HG02938 (cell line): ENCODE measurements around the gene CAPZB.

Experiments
- ATAC-seq: cut with Tn5 transposase; IDR thresholded peaks from one replicate; pipeline ENCODE4 v1.9.1; 2021; ENCODE audit warnings: mild to moderate bottlenecking, moderate library complexity; ENCODE audit not compliant: unreplicated experiment

CAPZB gene

DNA sequence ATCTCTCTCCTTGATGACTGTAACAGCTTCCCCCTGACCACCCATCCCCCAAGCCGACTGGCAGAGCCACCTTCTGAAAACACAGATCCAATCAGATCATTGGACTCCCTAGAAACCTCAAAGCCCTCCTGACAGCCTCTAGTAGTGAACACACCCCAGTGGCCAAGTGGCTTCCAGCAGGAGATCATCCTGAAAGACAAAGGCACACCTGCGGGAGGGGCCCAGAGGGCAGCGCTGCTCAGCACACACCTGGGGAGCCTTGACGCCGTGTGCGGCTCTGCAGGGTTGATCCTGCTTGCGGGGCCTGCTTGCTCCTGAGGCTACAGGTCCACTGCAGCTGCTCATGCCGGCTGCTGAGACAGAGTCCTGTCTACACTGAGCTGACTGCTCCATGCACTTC, 131.7 kb downstream of the CAPZB start:
- no peak for ATAC-seq

GRCh38 chr1:19352839-19353238, 132.5 kb downstream of the CAPZB start:
- ATAC-seq: no peak

GRCh38 chr1:19351873-19352272, 133.5 kb downstream of the CAPZB start:
- ATAC-seq: no peak

DNA sequence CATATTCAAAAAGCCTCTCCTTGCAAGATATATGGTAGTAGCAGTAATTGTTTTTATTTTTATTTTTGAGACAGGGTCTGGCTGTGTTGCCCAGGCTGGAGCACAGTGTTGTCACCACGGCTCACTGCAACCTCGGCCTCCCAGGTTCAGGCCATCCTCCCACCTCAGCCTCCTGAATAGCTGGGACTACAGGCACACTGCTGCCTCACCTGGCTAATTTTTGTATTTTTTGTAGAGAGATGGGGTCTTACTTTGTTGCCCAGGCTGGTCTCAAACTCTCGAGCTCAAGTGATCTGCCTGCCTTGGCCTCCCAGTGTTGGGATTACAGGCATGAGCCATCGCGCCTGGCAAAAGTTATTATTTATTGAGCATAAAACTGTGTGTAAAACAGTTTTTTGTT, 134.8 kb downstream of the CAPZB start:
- no peak for ATAC-seq

- ATAC-seq: no peak
Observed at GRCh38 chr1:19349999-19350398, 135.3 kb downstream of the CAPZB start.

DNA sequence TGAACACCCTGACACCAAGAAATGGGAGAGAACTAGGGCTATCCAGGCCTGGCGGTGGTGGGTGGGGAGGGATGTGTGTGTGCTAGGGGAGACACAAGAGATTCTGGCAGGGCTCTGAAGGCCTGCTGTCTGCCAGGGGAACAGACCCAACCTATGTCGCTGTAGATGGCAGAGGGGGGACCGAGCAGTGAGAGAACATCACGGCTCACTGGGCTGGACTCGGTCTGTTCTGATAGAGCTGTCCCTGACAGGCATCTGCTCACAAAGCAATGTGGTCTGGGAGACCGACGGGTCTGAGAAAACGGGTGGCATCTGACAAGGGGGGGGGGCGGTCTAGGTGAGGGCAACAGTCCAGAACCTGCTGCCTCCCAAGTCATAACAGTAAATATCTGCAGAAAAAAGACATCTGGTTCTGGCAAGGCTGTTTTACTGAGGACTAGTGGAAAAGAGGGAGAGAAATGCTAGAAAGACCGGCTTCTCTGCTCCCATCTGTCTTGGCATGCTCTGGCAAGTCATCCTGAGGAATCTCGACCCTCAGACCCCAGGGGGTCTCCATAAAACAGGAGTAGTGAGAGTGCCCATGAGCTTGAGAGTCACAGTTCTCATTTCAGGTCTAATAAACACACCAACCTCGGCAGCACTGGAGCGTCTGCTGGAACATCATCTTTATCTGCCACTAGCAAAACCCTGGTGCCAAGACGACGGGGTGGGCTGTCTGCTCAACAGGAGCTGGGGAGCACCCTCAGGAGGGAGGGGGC, 136.7 kb downstream of the CAPZB start:
- no peak for ATAC-seq

GRCh38 chr1:19347533-19348172, 137.7 kb downstream of the CAPZB start:
- ATAC-seq: no peak

GRCh38 chr1:19346026-19346425, 139.3 kb downstream of the CAPZB start:
- ATAC-seq: no peak

- no peak for ATAC-seq
Observed at GRCh38 chr1:19345391-19345790, 139.9 kb downstream of the CAPZB start.

DNA sequence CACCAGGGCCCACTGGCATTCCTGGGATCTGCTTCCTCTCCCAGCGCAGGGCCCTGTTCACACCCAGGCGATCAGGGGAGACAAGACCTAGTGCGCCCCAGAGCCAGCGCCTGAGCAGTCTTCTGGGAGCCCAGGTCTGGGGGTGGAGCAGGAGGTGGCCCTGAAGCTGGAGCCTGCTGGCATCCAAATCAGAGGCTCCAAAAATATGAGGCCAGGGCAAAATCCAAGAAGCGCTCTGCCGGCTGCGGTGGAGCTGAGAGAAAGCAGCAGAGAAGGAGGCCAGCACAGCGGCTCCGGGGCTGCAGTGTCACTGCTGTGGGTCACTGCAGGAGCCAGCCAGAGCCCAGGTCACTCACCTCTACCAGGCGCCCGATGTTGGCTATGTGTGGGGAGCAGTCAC, 140.5 kb downstream of the CAPZB start:
- no peak for ATAC-seq

GRCh38 chr1:19344372-19344810, 140.9 kb downstream of the CAPZB start:
- ATAC-seq: no peak

DNA sequence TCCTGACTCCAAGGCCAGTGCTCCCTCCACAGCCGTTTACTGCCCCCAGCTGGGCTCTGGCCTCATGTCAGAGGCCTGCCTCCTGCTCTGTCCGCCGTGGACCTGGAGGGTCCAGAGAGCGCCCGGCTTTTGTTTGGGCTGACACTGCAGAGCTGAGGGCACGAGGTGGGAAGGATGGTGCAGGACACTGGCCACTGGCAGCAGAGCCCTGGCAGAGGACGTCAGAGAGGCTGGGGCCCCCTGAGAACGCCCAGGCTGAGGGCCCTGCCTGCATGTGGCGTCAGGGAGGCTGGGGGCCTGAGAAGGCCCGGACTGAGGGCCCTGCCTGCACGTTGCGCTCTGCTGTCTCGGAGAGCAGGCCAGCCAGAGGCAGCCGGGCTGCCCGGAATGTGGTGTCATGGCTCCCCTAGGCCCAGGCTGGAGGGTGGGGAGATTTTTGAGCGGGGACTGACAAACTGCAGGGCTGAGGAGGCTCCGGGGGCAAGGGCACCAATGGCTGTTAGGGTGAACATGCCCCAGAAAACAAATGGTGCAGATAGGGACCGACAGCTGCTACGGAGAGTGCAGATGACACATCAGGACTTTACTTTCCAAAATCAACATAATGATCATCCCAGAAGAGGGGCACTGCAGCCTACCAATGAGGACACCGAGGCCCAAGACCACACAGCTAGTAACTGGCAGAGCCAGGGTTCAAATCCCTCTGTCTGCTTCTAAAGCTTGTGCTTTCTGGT, 141.6 kb downstream of the CAPZB start:
- ATAC-seq: no peak

DNA sequence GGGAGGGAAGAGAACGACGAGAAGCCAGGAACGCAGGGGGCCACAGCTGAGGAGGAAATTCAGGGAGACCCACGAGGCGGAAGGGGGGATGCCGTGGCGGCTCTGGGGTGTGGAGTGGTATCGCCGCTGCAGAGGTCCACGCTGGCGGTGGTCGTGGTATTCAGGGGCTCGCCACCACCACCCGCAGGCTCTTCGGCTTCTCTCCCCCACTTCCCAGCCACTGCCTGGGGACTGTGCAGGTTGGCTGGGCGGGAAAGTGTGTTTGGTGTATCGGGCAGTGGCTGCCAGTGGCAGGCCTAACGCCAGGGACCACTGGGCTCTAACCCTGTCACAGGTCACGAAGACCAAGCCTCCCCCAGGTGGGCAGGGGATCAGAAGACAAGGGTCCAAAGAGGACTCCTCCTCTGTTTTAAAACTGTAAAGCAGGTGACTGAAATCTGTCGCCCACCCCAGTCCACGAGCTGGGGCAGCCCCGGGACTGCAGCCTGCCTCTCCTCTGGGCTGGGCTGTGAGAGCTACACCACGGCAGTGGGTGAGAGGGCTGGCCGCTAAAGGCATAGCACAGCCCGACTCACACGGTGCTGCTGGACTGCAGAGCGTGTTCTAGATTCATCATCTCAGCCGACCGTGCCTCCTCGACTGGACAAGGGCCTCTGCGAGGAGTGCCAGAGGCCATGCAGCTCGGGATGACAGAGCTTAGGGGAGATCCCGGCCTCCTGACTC, 142.3 kb downstream of the CAPZB start:
- ATAC-seq: no peak

DNA sequence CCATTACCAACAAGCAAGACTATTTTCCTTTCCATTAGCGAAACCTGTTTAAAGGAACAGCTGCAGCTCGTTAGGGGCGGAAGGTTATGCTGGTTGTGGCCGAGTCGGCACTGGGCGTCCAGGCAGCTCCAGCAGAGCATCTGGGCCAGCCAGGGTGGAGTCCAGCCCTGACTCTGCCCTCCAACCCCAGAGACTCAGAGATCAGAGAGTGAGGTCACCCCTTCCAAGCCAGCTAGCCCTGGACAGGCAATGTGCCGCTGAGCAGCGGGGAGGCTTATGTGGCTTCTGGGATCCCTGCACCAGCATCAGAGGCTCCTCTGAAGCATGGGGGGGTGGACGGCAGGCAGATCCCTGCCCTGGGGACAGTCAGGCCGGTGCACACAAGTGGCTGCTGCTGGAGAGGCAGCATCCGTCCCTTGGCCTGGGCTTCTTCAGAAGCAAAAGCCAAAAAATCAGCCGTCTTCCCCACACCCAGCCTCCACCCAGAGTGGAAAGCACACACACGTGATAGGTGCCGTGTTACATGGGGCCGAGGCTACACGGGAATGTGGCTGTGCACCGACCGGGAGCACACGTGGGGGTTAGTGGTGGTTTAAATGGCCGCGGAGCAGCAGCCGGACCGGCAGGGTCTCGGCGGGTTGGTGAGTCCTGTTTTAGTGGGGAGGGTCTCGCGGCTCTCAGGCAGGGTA, 143.1 kb downstream of the CAPZB start:
- no peak for ATAC-seq

- no peak for ATAC-seq
Observed at GRCh38 chr1:19341201-19342061, 143.9 kb downstream of the CAPZB start.

DNA sequence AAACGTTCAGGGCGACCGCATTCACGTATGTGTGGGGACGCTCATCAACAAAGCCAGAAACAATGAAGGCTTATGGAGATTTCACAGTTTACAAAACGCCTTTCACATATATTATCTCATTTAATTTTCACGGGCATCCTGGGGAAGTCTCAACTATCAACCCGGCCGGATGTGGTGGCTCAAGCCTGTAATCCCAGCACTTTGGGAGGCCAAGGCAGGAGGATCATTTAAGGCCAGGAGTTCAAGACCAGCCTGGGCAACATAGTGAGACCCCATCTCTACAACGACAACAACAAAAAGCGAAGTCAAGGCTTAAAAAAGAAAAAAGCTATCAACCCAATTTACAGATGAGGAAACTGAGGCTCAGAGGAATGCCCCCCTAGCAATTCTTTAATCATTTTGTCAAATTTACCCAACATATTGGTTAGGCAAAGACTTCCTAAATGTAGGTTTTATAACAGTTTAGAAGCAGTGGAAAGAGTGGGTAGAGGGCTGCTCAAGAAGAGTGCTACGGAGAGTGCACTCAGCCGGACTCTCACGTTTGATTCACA, 144.9 kb downstream of the CAPZB start:
- ATAC-seq: no peak

GRCh38 chr1:19339214-19339861, 146.0 kb downstream of the CAPZB start:
- no peak for ATAC-seq

DNA sequence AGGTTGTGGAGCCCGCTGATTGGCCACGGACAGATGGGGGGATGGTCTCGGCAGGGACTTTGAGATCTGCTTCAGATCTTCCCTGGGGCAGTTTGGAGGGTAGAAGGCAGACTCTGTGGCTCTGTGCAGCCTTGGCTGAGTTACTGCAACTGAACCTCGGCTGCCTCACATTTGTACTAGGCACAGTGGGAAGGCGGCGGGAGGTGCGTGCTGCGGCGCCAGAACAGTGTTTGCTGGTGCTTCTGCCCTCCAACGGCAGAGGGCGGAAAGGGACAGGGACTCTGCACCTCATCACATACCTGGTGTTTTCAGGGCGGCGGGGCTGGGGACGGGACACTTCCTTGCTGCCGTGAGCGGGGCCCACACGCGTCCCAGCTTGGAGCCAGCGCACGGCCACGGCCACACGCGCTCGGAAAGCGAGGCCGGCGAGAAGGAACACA, 147.0 kb downstream of the CAPZB start:
- ATAC-seq: no peak

- ATAC-seq: no peak
Observed at GRCh38 chr1:19337289-19337688, 148.1 kb downstream of the CAPZB start.
